Left lung (tissue), 14 donors: ENCODE data around the gene THOC1. TPM values are rescaled to one million over a fixed set of nuclear protein-coding genes. Genes with fewer than 3 reads are reported as not detected.
A peak's percentile ranks its signal among the peaks of the same experiment; 100 is the strongest.

Experiments used
- ATAC-seq: fragments of 200-7000 bp; cut with Tn5 transposase; one replicate; pipeline ENCODE4 v1.9.1; 2020; ENCODE audit warnings: moderate library complexity
- DNase-seq, 4 donors: peaks; one replicate each; pipeline ENCODE4 v3.0.0-alpha.2; 2013 to 2020
- H3K27ac ChIP-seq, 2 donors: fragments of 200-600 bp; sonication (generic) in 1 of 2; one replicate each; pipeline versions ENCODE4 v1.5.0 to v1.8.0; 2020 to 2021
- H3K27me3 ChIP-seq, 2 donors: fragments of 200-600 bp; sonication (generic) in 1 of 2; one replicate each; pipeline versions ENCODE4 v1.5.0 to v1.8.0; 2020 to 2021
- H3K36me3 ChIP-seq, 2 donors: fragments of 200-600 bp; sonication (generic) in 1 of 2; one replicate each; pipeline versions ENCODE4 v1.5.0 to v1.8.0; 2020 to 2021
- H3K4me1 ChIP-seq, 2 donors: fragments of 200-600 bp; one replicate each; pipeline ENCODE4 v1.8.0; 2021
- H3K4me3 ChIP-seq, 2 donors: fragments of 200-600 bp; sonication (generic) in 1 of 2; one replicate each; pipeline versions ENCODE4 v1.5.0 to v1.8.0; 2020 to 2021; ENCODE audit warnings: mild to moderate bottlenecking in 1 of 2
- H3K9me3 ChIP-seq, 2 donors: fragments of 200-600 bp; sonication (generic) in 1 of 2; one replicate each; pipeline versions ENCODE4 v1.5.0 to v1.8.0; 2020 to 2021
- intact Hi-C, 2 donors: fragments of 100-400 bp; cut with DNase I; formaldehyde crosslinking; loops; one replicate each; pipeline versions ENCODE4 v1.11.2 to v1.14.2; 2022
- long read RNA-seq, 12 donors: library from polyadenylated mRNA in 2 of 12; unstranded in 2 of 12; transcript quantifications; one replicate each; pipeline ENCODE4 v2.0.0 and lab custom pipeline, GENCODE V29; 2019 to 2026
- polyA plus RNA-seq, 6 donors: library from polyadenylated mRNA; unstranded; fragments of 120-200 nt; gene quantifications; one replicate each; pipeline ENCODE4 v1.2.1, GENCODE V29; 2013; ENCODE audit not compliant: insufficient read length in 6 of 6
- total RNA-seq, 2 donors: library from RNA; stranded (reverse); fragmentation: NEBNext Ultra II Directional; extraction: Animal tissue kit (Norgen Biotek cat#: 25700); gene quantifications; one replicate each; pipeline ENCODE4 v1.2.1, GENCODE V29; 2021
- TF ChIP-seq, protein P1 (sequence below), 2 donors: fragments of 200-600 bp; sonication (generic) in 1 of 2; IDR thresholded peaks; one replicate each; pipeline versions ENCODE4 v1.5.0 to v1.8.0; 2021; ENCODE audit warnings: antibody characterized with exemption in 2 of 2
- donor health status: DM: no; HTN: yes; CAD: no.
- donor health status: DM: no; HTN: no; CAD: no.

THOC1 gene, protein sequence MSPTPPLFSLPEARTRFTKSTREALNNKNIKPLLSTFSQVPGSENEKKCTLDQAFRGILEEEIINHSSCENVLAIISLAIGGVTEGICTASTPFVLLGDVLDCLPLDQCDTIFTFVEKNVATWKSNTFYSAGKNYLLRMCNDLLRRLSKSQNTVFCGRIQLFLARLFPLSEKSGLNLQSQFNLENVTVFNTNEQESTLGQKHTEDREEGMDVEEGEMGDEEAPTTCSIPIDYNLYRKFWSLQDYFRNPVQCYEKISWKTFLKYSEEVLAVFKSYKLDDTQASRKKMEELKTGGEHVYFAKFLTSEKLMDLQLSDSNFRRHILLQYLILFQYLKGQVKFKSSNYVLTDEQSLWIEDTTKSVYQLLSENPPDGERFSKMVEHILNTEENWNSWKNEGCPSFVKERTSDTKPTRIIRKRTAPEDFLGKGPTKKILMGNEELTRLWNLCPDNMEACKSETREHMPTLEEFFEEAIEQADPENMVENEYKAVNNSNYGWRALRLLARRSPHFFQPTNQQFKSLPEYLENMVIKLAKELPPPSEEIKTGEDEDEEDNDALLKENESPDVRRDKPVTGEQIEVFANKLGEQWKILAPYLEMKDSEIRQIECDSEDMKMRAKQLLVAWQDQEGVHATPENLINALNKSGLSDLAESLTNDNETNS
- 10 to 100 TPM; 23.7 to 29.8 TPM for total RNA-seq
- 100 to 1,000 TPM; 104 to 165 (median 125) TPM for polyA plus RNA-seq
- long read RNA-seq, donor 1, transcript THOC1-210 (3 exons, 552 nt), result major isoform, 8 of 22 reads
- long read RNA-seq, donor 1, transcript THOC1-204 (4 exons, 789 nt), result minor isoform, 6 of 22 reads
- long read RNA-seq, donor 1, partial matches to known transcripts, result 0 of 22 reads
- long read RNA-seq, donor 1, other reads (novel, unspliced or antisense), result 0 of 22 reads
- long read RNA-seq, donor 2, transcript THOC1-202 (2 exons, 751 nt), result minor isoform, 5 of 32 reads
- long read RNA-seq, donor 2, transcript THOC1-210 (3 exons, 552 nt), result minor isoform, 5 of 32 reads
- long read RNA-seq, donor 2, transcript THOC1-204 (4 exons, 789 nt), result major isoform, 9 of 32 reads
- long read RNA-seq, donor 2, partial matches to known transcripts, result 7 of 32 reads
- long read RNA-seq, donor 2, other reads (novel, unspliced or antisense), result 0 of 32 reads
- long read RNA-seq, donor 3, partial matches to known transcripts, result 0 of 6 reads
- long read RNA-seq, donor 3, other reads (novel, unspliced or antisense), result 0 of 6 reads
- long read RNA-seq, donor 4, partial matches to known transcripts, result 0 of 3 reads
- long read RNA-seq, donor 4, other reads (novel, unspliced or antisense), result 1 of 3 reads
- long read RNA-seq, donor 5, transcript THOC1-210 (3 exons, 552 nt), result major isoform, 7 of 22 reads
- long read RNA-seq, donor 5, partial matches to known transcripts, result 7 of 22 reads
- long read RNA-seq, donor 5, other reads (novel, unspliced or antisense), result 0 of 22 reads
- long read RNA-seq, donor 6, partial matches to known transcripts, result 0 of 7 reads
- long read RNA-seq, donor 6, other reads (novel, unspliced or antisense), result 0 of 7 reads
- long read RNA-seq, donor 7, partial matches to known transcripts, result 0 of 5 reads
- long read RNA-seq, donor 7, other reads (novel, unspliced or antisense), result 0 of 5 reads
- long read RNA-seq, donor 8, partial matches to known transcripts, result 0 of 7 reads
- long read RNA-seq, donor 8, other reads (novel, unspliced or antisense), result 0 of 7 reads
- long read RNA-seq, donor 9, partial matches to known transcripts, result 0 of 1 reads
- long read RNA-seq, donor 9, other reads (novel, unspliced or antisense), result 0 of 1 reads
- long read RNA-seq, donor 10, partial matches to known transcripts, result 0 of 3 reads
- long read RNA-seq, donor 10, other reads (novel, unspliced or antisense), result 0 of 3 reads
- long read RNA-seq, donor 11, result 0 reads
- long read RNA-seq, donor 12, partial matches to known transcripts, result 0 of 14 reads
- long read RNA-seq, donor 12, other reads (novel, unspliced or antisense), result 0 of 14 reads

DNA sequence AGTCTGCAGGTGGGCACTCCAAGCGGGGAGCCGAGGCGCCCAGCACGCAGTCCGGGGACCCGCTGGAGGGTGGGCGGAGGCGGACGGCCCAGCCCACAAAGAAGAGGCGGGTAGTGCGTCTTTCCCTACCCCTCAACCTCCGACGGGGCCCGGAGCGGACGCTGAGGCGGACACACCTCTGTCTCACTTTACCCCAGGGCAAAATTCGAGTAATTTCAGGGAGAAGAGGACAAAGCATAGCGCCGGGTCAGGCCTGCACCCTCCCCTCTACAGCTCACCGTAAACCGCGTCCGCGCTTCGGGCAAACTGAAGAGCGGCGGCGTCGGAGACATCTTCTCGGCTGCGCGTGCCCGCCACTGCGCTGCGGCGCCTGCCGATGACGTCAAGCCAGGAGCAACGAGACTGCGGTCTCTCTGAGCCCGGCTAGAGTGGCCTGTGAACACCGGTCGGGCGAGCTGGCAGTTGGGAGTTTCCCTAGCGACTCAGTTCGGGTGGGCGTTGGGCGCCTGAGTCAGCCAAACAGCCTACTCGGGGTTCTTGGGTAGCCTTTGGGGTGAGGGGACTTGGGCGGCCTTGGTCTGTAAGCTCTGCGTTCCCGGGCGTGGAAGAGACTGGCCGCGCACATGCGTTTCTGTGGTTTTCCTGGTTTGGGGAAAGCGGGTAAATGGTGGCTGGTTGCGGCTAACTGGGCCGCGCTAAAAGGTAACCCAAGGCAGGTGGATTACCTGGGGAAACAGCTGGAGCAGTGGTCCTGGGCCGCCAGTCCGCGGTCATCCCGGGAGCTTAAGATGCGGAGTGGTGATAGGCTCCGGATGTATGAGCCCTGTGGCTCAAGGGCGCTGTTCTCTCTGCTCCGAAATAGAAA is at the start of gene THOC1:
Gene THOC1, minus strand, starts transcription at position 360 of the 865 bp plus-strand sequence. Its CDS starts 28 bp downstream, at position 332.
- Histone ChIP-seq H3K36me3 (peaks cover 0 to 24% of the 10 kb centered on the region in 2 donors), H3K4me3 (peak within 1 kb of the TSS; percentile 73 to 99), H3K4me1 (peaks cover 13 to 27% of the 10 kb centered on the region in 2 donors), H3K27me3 (no peaks in the 10 kb centered on the region), H3K9me3 (no peaks in the 10 kb centered on the region), H3K27ac (peak within 1 kb of the TSS; percentile 88 to 89)
- DNase-seq (peak; percentile 88 to 99 (median 94)), ATAC-seq (peak; percentile 98)
- TF ChIP-seq, protein P1, sequence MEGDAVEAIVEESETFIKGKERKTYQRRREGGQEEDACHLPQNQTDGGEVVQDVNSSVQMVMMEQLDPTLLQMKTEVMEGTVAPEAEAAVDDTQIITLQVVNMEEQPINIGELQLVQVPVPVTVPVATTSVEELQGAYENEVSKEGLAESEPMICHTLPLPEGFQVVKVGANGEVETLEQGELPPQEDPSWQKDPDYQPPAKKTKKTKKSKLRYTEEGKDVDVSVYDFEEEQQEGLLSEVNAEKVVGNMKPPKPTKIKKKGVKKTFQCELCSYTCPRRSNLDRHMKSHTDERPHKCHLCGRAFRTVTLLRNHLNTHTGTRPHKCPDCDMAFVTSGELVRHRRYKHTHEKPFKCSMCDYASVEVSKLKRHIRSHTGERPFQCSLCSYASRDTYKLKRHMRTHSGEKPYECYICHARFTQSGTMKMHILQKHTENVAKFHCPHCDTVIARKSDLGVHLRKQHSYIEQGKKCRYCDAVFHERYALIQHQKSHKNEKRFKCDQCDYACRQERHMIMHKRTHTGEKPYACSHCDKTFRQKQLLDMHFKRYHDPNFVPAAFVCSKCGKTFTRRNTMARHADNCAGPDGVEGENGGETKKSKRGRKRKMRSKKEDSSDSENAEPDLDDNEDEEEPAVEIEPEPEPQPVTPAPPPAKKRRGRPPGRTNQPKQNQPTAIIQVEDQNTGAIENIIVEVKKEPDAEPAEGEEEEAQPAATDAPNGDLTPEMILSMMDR (IDR thresholded peaks at IDR 0.05), result no peak
- intact Hi-C loops, result no loop called here

DNA sequence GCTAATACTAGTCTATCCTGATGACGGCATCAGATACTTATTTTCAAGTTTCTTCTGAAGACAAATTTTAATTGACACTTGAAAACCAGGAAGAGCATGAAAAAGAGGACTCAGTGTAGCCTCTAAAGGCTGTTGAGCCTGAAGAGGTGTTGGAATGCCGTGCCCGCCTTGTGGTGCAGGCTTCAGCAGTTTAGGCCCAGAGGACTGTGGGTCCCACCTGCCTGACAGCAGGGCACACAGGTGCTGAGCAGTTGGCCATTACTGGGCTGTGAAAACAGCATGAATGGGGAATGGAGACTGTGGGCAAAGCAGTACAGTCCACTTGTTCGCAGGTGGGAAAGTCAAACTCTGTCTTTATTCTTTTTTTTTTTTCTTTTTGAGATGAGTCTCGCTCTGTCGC is 49.8 kb upstream of the THOC1 start:
- Histone ChIP-seq H3K4me1 (peaks cover 4 to 10% of the 10 kb centered on the region in 2 donors), H3K27ac (no peak overlapping the region), H3K4me3 (no peak overlapping the region), H3K36me3 (no peaks in the 10 kb centered on the region), H3K27me3 (no peaks in the 10 kb centered on the region), H3K9me3 (no peaks in the 10 kb centered on the region)
- intact Hi-C loops, result no loop called here
- ATAC-seq (peak; percentile 80), DNase-seq (no peak)
- TF ChIP-seq, protein P1 (IDR thresholded peaks at IDR 0.05), result no peak

DNA sequence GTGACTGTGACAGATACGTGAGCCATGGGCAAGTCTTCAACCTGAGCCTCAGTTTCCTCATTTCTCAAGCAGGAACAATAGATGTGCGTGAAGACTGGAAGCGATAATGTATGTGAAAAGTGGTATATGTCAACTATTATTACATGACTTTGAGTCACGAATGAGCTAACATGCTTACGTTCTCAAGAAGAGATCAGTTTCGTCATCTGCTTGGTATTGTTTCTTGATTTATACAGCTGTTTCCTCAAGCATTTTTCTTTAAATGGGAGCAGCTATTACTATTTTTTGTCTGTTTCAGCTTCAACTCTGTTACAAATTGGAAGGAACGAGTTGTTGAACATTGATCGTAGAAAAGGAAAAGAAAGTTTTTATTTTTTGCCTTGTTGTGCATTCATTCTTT is 48.5 kb upstream of the THOC1 start:
- H3K4me1 ChIP-seq, result no peaks in the 10 kb centered on the region
- intact Hi-C loops, result no loop called here

More for the DNA sequence above, 48.5 kb upstream of the THOC1 start:
- H3K4me3 ChIP-seq, result no peak overlapping the region
- H3K27ac ChIP-seq, result no peak overlapping the region
- DNase-seq (no peak), ATAC-seq (no peak)
- TF ChIP-seq, protein P1 (IDR thresholded peaks at IDR 0.05), result no peak
- H3K36me3 ChIP-seq, result no peaks in the 10 kb centered on the region
- H3K27me3 ChIP-seq, result no peaks in the 10 kb centered on the region
- no peaks in the 10 kb centered on the region for H3K9me3 ChIP-seq
